GM19023 (cell line): ENCODE measurements around the gene APBB3.
A peak's percentile ranks its signal among the peaks of the same experiment; 100 is the strongest.

ENCODE experiments used
- ATAC-seq: cut with Tn5 transposase; IDR thresholded peaks from one replicate; pipeline ENCODE4 v1.9.1; 2021; ENCODE audit warnings: mild to moderate bottlenecking, moderate library complexity; ENCODE audit not compliant: unreplicated experiment

The APBB3 gene

GRCh38 chr5:140555747-140556312 lies 8.6 kb downstream of the APBB3 start:
- ATAC-seq: no peak

- no peak for ATAC-seq
Measured at GRCh38 chr5:140554454-140554853, 9.9 kb downstream of the APBB3 start.

- ATAC-seq: no peak
Measured at GRCh38 chr5:140553657-140554056, 10.7 kb downstream of the APBB3 start.

GRCh38 chr5:140551872-140552271 lies 12.5 kb downstream of the APBB3 start:
- no peak for ATAC-seq

GRCh38 chr5:140550147-140551079 lies 14.0 kb downstream of the APBB3 start:
- ATAC-seq: no peak

- no peak for ATAC-seq
Measured at GRCh38 chr5:140549237-140550144, 14.9 kb downstream of the APBB3 start.

- no peak for ATAC-seq
Measured at GRCh38 chr5:140548791-140549190, 15.6 kb downstream of the APBB3 start.

- ATAC-seq: no peak
Measured at GRCh38 chr5:140548300-140548688, 16.1 kb downstream of the APBB3 start.

GRCh38 chr5:140547508-140548299 lies 16.7 kb downstream of the APBB3 start, which contains the start of gene EIF4EBP3:
EIF4EBP3 (plus strand) TSS chr5:140547662; CDS start chr5:140547738, 76 bp downstream.
- peak; percentile 99 for ATAC-seq

- ATAC-seq: no peak
Measured at GRCh38 chr5:140546851-140547507, 17.4 kb downstream of the APBB3 start.

- ATAC-seq: no peak
Measured at GRCh38 chr5:140545606-140546005, 18.8 kb downstream of the APBB3 start.

- ATAC-seq: no peak
Measured at GRCh38 chr5:140544986-140545385, 19.4 kb downstream of the APBB3 start.

- no peak for ATAC-seq
Measured at GRCh38 chr5:140542972-140543371, 21.4 kb downstream of the APBB3 start.

GRCh38 chr5:140540227-140540626 lies 24.2 kb downstream of the APBB3 start:
- no peak for ATAC-seq

- no peak for ATAC-seq
Measured at GRCh38 chr5:140524003-140524402, 40.4 kb downstream of the APBB3 start.

GRCh38 chr5:140513124-140513523 lies 51.3 kb downstream of the APBB3 start:
- no peak for ATAC-seq

GRCh38 chr5:140509898-140510297 lies 54.5 kb downstream of the APBB3 start:
- ATAC-seq: no peak
